Measurements from ENCODE around the gene ING2.

ING2 gene

GRCh38 chr4:183517781-183518180 lies 12.9 kb downstream of the ING2 start:
- Histone ChIP-seq H3K27ac (ENCODE audit: low read depth, low read length) (no peak overlapping the region), H3K4me3 (ENCODE audit: low read depth, low read length) (no peak overlapping the region), H3K79me2 (ENCODE audit: control insufficient read depth, insufficient read depth, low read length, unreplicated experiment) (no peaks in the 10 kb centered on the region), H3K4me1 (ENCODE audit: control insufficient read depth, insufficient read depth, low read length, unreplicated experiment) (no peaks in the 10 kb centered on the region), H3K36me3 (ENCODE audit: insufficient read depth, low read length) (no peaks in the 10 kb centered on the region), H2AFZ (ENCODE audit: low read length, unreplicated experiment) (no peak overlapping the region), H3K27me3 (ENCODE audit: insufficient read depth, low read length) (0 out of 2 replicates have a peak, but pooled peaks cover 3% of the 10 kb centered on the region)

DNA sequence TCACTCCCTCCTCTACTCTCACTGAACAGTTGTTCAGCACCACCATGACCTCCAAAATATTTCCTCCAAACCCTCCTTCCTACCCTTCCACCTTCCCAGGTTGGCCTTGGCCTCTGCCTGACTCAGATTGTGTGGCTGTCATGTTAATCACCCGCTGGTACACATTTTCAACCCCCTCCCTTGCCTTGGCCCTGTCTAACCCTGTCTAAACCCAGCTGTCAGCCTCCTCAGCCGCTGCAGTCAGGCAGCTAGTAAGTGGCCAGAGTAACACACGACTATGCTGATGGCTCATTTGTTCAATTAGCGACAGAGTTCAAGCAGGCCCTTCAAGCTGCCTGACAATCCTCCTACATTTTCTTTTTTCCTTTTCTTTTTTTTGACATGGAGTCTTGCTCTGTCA lies 18.0 kb downstream of the ING2 start:
- Histone ChIP-seq H3K4me1 (ENCODE audit: control insufficient read depth, insufficient read depth, low read length, unreplicated experiment) (no peaks in the 10 kb centered on the region), H3K79me2 (ENCODE audit: control insufficient read depth, insufficient read depth, low read length, unreplicated experiment) (no peaks in the 10 kb centered on the region), H3K36me3 (ENCODE audit: insufficient read depth, low read length) (no peaks in the 10 kb centered on the region), H3K4me3 (ENCODE audit: low read depth, low read length) (no peak overlapping the region), H2AFZ (ENCODE audit: low read length, unreplicated experiment) (no peak overlapping the region), H3K27ac (ENCODE audit: low read depth, low read length) (no peak overlapping the region), H3K27me3 (ENCODE audit: insufficient read depth, low read length) (peaks cover 14% of the 10 kb centered on the region; the same call in 1 of the 2 replicates)

GRCh38 chr4:183527326-183527725 lies 22.5 kb downstream of the ING2 start:
- H3K27ac ChIP-seq (ENCODE audit: low read depth, low read length), result no peak overlapping the region
- H3K27me3 ChIP-seq (ENCODE audit: insufficient read depth, low read length), result peaks cover 43% of the 10 kb centered on the region
- H3K4me3 ChIP-seq (ENCODE audit: low read depth, low read length), result no peak overlapping the region
- no peaks in the 10 kb centered on the region for H3K79me2 ChIP-seq (ENCODE audit: control insufficient read depth, insufficient read depth, low read length, unreplicated experiment)
- H3K36me3 ChIP-seq (ENCODE audit: insufficient read depth, low read length), result no peaks in the 10 kb centered on the region
- no peak overlapping the region for H2AFZ ChIP-seq (ENCODE audit: low read length, unreplicated experiment)
- no peaks in the 10 kb centered on the region for H3K4me1 ChIP-seq (ENCODE audit: control insufficient read depth, insufficient read depth, low read length, unreplicated experiment)

GRCh38 chr4:183532821-183533220 lies 28.0 kb downstream of the ING2 start:
- Histone ChIP-seq H3K27ac (ENCODE audit: low read depth, low read length) (no peak overlapping the region), H3K27me3 (ENCODE audit: insufficient read depth, low read length) (peaks cover 47% of the 10 kb centered on the region), H2AFZ (ENCODE audit: low read length, unreplicated experiment) (no peak overlapping the region)

GRCh38 chr4:183533698-183534097 lies 28.8 kb downstream of the ING2 start:
- H3K4me3 ChIP-seq (ENCODE audit: low read depth, low read length), result no peak overlapping the region
- peaks cover 38% of the 10 kb centered on the region for H3K27me3 ChIP-seq (ENCODE audit: insufficient read depth, low read length)
- no peak overlapping the region for H3K27ac ChIP-seq (ENCODE audit: low read depth, low read length)
- H3K4me1 ChIP-seq (ENCODE audit: control insufficient read depth, insufficient read depth, low read length, unreplicated experiment), result no peaks in the 10 kb centered on the region
- H2AFZ ChIP-seq (ENCODE audit: low read length, unreplicated experiment), result no peak overlapping the region
- H3K79me2 ChIP-seq (ENCODE audit: control insufficient read depth, insufficient read depth, low read length, unreplicated experiment), result no peaks in the 10 kb centered on the region
- no peaks in the 10 kb centered on the region for H3K36me3 ChIP-seq (ENCODE audit: insufficient read depth, low read length)

More at GRCh38 chr4:183532821-183533220, 28.0 kb downstream of the ING2 start:
- Histone ChIP-seq H3K36me3 (ENCODE audit: insufficient read depth, low read length) (no peaks in the 10 kb centered on the region), H3K79me2 (ENCODE audit: control insufficient read depth, insufficient read depth, low read length, unreplicated experiment) (no peaks in the 10 kb centered on the region), H3K4me3 (ENCODE audit: low read depth, low read length) (no peak overlapping the region), H3K4me1 (ENCODE audit: control insufficient read depth, insufficient read depth, low read length, unreplicated experiment) (no peaks in the 10 kb centered on the region)

- no peak overlapping the region for H3K27ac ChIP-seq (ENCODE audit: low read depth, low read length)
- peaks cover 32% of the 10 kb centered on the region for H3K27me3 ChIP-seq (ENCODE audit: insufficient read depth, low read length)
- no peak overlapping the region for H2AFZ ChIP-seq (ENCODE audit: low read length, unreplicated experiment)
- no peaks in the 10 kb centered on the region for H3K4me1 ChIP-seq (ENCODE audit: control insufficient read depth, insufficient read depth, low read length, unreplicated experiment)
- H3K36me3 ChIP-seq (ENCODE audit: insufficient read depth, low read length), result no peaks in the 10 kb centered on the region
- no peaks in the 10 kb centered on the region for H3K79me2 ChIP-seq (ENCODE audit: control insufficient read depth, insufficient read depth, low read length, unreplicated experiment)
- no peak overlapping the region for H3K4me3 ChIP-seq (ENCODE audit: low read depth, low read length)
Observed at GRCh38 chr4:183540410-183541009, 35.7 kb downstream of the ING2 start.

GRCh38 chr4:183541010-183541751 lies 36.3 kb downstream of the ING2 start:
- Histone ChIP-seq H3K27me3 (ENCODE audit: insufficient read depth, low read length) (peaks cover 27% of the 10 kb centered on the region), H3K4me3 (ENCODE audit: low read depth, low read length) (no peak overlapping the region), H3K27ac (ENCODE audit: low read depth, low read length) (no peak overlapping the region), H2AFZ (ENCODE audit: low read length, unreplicated experiment) (no peak overlapping the region), H3K79me2 (ENCODE audit: control insufficient read depth, insufficient read depth, low read length, unreplicated experiment) (no peaks in the 10 kb centered on the region), H3K4me1 (ENCODE audit: control insufficient read depth, insufficient read depth, low read length, unreplicated experiment) (no peaks in the 10 kb centered on the region), H3K36me3 (ENCODE audit: insufficient read depth, low read length) (no peaks in the 10 kb centered on the region)

DNA sequence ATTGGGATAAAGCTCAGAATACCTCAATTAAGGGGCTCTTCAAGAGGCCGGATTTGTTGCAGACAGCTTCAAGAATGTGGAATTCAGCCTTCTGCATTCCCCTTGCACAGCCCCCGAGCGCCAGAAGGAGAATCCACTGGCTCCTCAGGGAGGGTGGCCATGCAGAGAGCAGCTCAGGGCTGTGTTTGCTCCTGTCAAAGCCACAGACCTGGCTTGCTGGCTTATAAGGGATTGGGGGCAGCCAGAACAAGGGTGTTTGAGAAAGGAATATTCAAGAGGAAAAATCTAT lies 36.8 kb downstream of the ING2 start:
- H3K79me2 ChIP-seq (ENCODE audit: control insufficient read depth, insufficient read depth, low read length, unreplicated experiment), result no peaks in the 10 kb centered on the region
- H3K27me3 ChIP-seq (ENCODE audit: insufficient read depth, low read length), result peaks cover 27% of the 10 kb centered on the region
- no peak overlapping the region for H2AFZ ChIP-seq (ENCODE audit: low read length, unreplicated experiment)
- H3K27ac ChIP-seq (ENCODE audit: low read depth, low read length), result no peak overlapping the region
- H3K4me1 ChIP-seq (ENCODE audit: control insufficient read depth, insufficient read depth, low read length, unreplicated experiment), result no peaks in the 10 kb centered on the region
- no peak overlapping the region for H3K4me3 ChIP-seq (ENCODE audit: low read depth, low read length)
- H3K36me3 ChIP-seq (ENCODE audit: insufficient read depth, low read length), result no peaks in the 10 kb centered on the region

DNA sequence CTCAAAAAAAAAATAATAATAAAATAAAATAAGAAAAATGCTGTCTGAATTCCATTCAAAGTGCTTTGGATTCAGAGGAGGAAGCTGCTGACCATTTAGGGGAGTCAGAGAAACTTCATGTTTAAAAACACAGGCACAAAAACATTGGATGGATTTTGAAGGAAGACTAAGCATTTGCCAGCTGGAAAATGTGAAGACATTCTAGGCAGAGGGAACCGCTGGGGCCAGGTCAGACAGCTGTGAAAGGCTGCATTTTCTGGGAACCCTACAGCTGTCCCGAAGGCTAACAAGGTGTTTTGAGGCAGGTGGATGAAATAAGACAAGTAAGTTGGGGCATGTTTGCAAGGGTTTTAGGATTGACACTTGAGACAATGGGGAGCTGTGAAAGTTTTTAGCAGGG lies 38.6 kb downstream of the ING2 start:
- Histone ChIP-seq H2AFZ (ENCODE audit: low read length, unreplicated experiment) (no peak overlapping the region), H3K27me3 (ENCODE audit: insufficient read depth, low read length) (peaks cover 27% of the 10 kb centered on the region), H3K36me3 (ENCODE audit: insufficient read depth, low read length) (no peaks in the 10 kb centered on the region), H3K79me2 (ENCODE audit: control insufficient read depth, insufficient read depth, low read length, unreplicated experiment) (no peaks in the 10 kb centered on the region), H3K4me1 (ENCODE audit: control insufficient read depth, insufficient read depth, low read length, unreplicated experiment) (no peaks in the 10 kb centered on the region), H3K4me3 (ENCODE audit: low read depth, low read length) (no peak overlapping the region), H3K27ac (ENCODE audit: low read depth, low read length) (no peak overlapping the region)

- Histone ChIP-seq H3K27ac (ENCODE audit: low read depth, low read length) (no peak overlapping the region), H3K79me2 (ENCODE audit: control insufficient read depth, insufficient read depth, low read length, unreplicated experiment) (no peaks in the 10 kb centered on the region), H3K4me3 (ENCODE audit: low read depth, low read length) (no peak overlapping the region), H3K36me3 (ENCODE audit: insufficient read depth, low read length) (no peaks in the 10 kb centered on the region), H2AFZ (ENCODE audit: low read length, unreplicated experiment) (no peak overlapping the region), H3K27me3 (ENCODE audit: insufficient read depth, low read length) (peaks cover 27% of the 10 kb centered on the region), H3K4me1 (ENCODE audit: control insufficient read depth, insufficient read depth, low read length, unreplicated experiment) (no peaks in the 10 kb centered on the region)
Observed at GRCh38 chr4:183544109-183544508, 39.3 kb downstream of the ING2 start.

DNA sequence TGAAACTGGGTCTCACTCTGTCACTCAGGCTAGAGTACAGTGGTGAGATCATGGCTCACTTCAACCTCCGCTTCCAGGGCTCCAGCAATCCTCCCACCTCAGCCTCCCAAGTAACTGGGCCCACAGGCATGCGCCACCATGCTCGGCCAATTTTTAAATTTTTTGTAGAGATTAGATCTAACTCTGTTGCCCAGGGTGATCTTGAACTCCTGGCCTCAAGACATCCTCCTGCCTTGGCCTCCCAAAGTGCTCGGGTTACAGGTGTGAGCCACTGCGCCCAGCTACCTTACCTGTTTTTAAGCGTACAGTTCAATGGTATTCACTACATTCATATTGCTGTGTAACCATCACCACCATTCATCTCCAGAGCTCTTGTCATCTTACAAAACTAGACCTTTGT lies 41.5 kb downstream of the ING2 start:
- no peaks in the 10 kb centered on the region for H3K36me3 ChIP-seq (ENCODE audit: insufficient read depth, low read length)
- H3K79me2 ChIP-seq (ENCODE audit: control insufficient read depth, insufficient read depth, low read length, unreplicated experiment), result no peaks in the 10 kb centered on the region
- no peak overlapping the region for H3K4me3 ChIP-seq (ENCODE audit: low read depth, low read length)
- H3K4me1 ChIP-seq (ENCODE audit: control insufficient read depth, insufficient read depth, low read length, unreplicated experiment), result no peaks in the 10 kb centered on the region
- no peak overlapping the region for H2AFZ ChIP-seq (ENCODE audit: low read length, unreplicated experiment)
- H3K27ac ChIP-seq (ENCODE audit: low read depth, low read length), result no peak overlapping the region
- H3K27me3 ChIP-seq (ENCODE audit: insufficient read depth, low read length), result peaks cover 16% of the 10 kb centered on the region

Data from ACC112 (cell line).